ENCODE data around the gene XYLB. TPM values are rescaled to one million over a fixed set of nuclear protein-coding genes. Genes with fewer than 3 reads are reported as not detected.
"Not testable (repeated sequence)": the region's sequence is repeated elsewhere in the genome, so short reads cannot be mapped to it uniquely, and the experiment has no call there.

XYLB gene
- total RNA-seq, 1 donor from 2014 or later, result 0.91 TPM

- H3K4me1 ChIP-seq, result no peaks in the 10 kb centered on the region
- H3K27me3 ChIP-seq (ENCODE audit: low read depth), result no peaks in the 10 kb centered on the region
- no peak for DNase-seq
- no peak overlapping the region for H3K27ac ChIP-seq (replicated peaks)
- H3K4me3 ChIP-seq, result no peak overlapping the region
- peaks cover 4% of the 10 kb centered on the region for H3K36me3 ChIP-seq
- intact Hi-C loops (cut with micrococcal nuclease), result no loop called here
- H3K9me3 ChIP-seq (replicated peaks), result no peaks in the 10 kb centered on the region
- no peak for TF ChIP-seq CTCF (IDR thresholded peaks at IDR 0.05; ENCODE audit: borderline replicate concordance)
These were observed 54.8 kb downstream of the XYLB start for GRCh38 chr3:38401246-38401962.

- Histone ChIP-seq H3K4me3 (no peak overlapping the region), H3K27me3 (ENCODE audit: low read depth) (no peaks in the 10 kb centered on the region), H3K4me1 (no peaks in the 10 kb centered on the region), H3K36me3 (peaks cover 4% of the 10 kb centered on the region), H3K27ac (replicated peaks) (peak overlapping the region; percentile 14), H3K9me3 (replicated peaks) (peaks cover under 1% of the 10 kb centered on the region)
- intact Hi-C loops (cut with micrococcal nuclease), result no loop called here
- no peak for TF ChIP-seq CTCF (IDR thresholded peaks at IDR 0.05; ENCODE audit: borderline replicate concordance)
- peak; percentile 51 for DNase-seq
These were observed 57.7 kb downstream of the XYLB start for GRCh38 chr3:38404286-38404685.

GRCh38 chr3:38411591-38411990, 65.0 kb downstream of the XYLB start:
- intact Hi-C loops (cut with micrococcal nuclease), result no loop called here

GRCh38 chr3:38420758-38421157, 74.2 kb downstream of the XYLB start:
- H3K4me3 ChIP-seq; DNase-seq; intact Hi-C loops (cut with micrococcal nuclease); H3K27ac ChIP-seq (replicated peaks); H3K4me1 ChIP-seq; H3K9me3 ChIP-seq (replicated peaks); H3K27me3 ChIP-seq (ENCODE audit: low read depth); H3K36me3 ChIP-seq: not testable (repeated sequence)

More at GRCh38 chr3:38411591-38411990, 65.0 kb downstream of the XYLB start:
- H3K9me3 ChIP-seq (replicated peaks), result peaks cover 5% of the 10 kb centered on the region
- H3K36me3 ChIP-seq, result no peaks in the 10 kb centered on the region
- H3K4me1 ChIP-seq, result no peaks in the 10 kb centered on the region
- H3K27me3 ChIP-seq (ENCODE audit: low read depth), result no peaks in the 10 kb centered on the region
- H3K27ac ChIP-seq (replicated peaks), result no peak overlapping the region
- TF ChIP-seq CTCF (IDR thresholded peaks at IDR 0.05; ENCODE audit: borderline replicate concordance), result no peak
- H3K4me3 ChIP-seq, result no peak overlapping the region
- no peak for DNase-seq

- H3K4me1 ChIP-seq, result no peaks in the 10 kb centered on the region
- H3K9me3 ChIP-seq (replicated peaks), result no peaks in the 10 kb centered on the region
- no peak for TF ChIP-seq CTCF (IDR thresholded peaks at IDR 0.05; ENCODE audit: borderline replicate concordance)
- H3K4me3 ChIP-seq, result no peak overlapping the region
- DNase-seq, result no peak
- no peak overlapping the region for H3K27ac ChIP-seq (replicated peaks)
- intact Hi-C loops (cut with micrococcal nuclease), result no loop called here
- no peaks in the 10 kb centered on the region for H3K27me3 ChIP-seq (ENCODE audit: low read depth)
- H3K36me3 ChIP-seq, result no peaks in the 10 kb centered on the region
These were observed 75.2 kb downstream of the XYLB start for GRCh38 chr3:38421679-38422336.

GRCh38 chr3:38426798-38427426, 80.3 kb downstream of the XYLB start:
- H3K27ac ChIP-seq (replicated peaks); intact Hi-C loops (cut with micrococcal nuclease); H3K27me3 ChIP-seq (ENCODE audit: low read depth); H3K36me3 ChIP-seq; DNase-seq; H3K4me1 ChIP-seq; H3K9me3 ChIP-seq (replicated peaks); H3K4me3 ChIP-seq: not testable (repeated sequence)

- not testable (repeated sequence) for H3K4me1 ChIP-seq, DNase-seq
These were observed 86.5 kb downstream of the XYLB start for GRCh38 chr3:38432871-38433658.

GRCh38 chr3:38433661-38434060, 87.1 kb downstream of the XYLB start:
- H3K4me1 ChIP-seq; DNase-seq; H3K27ac ChIP-seq (replicated peaks); H3K4me3 ChIP-seq; H3K27me3 ChIP-seq (ENCODE audit: low read depth); intact Hi-C loops (cut with micrococcal nuclease): not testable (repeated sequence)
- H3K9me3 ChIP-seq (replicated peaks), result peaks cover 62% of the 10 kb centered on the region
- peaks cover 12% of the 10 kb centered on the region for H3K36me3 ChIP-seq

More at GRCh38 chr3:38432871-38433658, 86.5 kb downstream of the XYLB start:
- Histone ChIP-seq H3K36me3 (peaks cover 12% of the 10 kb centered on the region), H3K9me3 (replicated peaks) (peaks cover 56% of the 10 kb centered on the region)
- intact Hi-C loops (cut with micrococcal nuclease); H3K4me3 ChIP-seq; H3K27ac ChIP-seq (replicated peaks); H3K27me3 ChIP-seq (ENCODE audit: low read depth): not testable (repeated sequence)

Data from left ventricle myocardium inferior (tissue), 1 donor.